Measurements from ENCODE around the gene KIDINS220.

KIDINS220 gene

GRCh38 chr2:8681786-8682692, 155.4 kb downstream of the KIDINS220 start, which contains the start of gene ID2:
TSS of gene ID2 (plus strand) at chr2:8682056. CDS start at chr2:8682166, 110 bp downstream.
- peak; percentile 99 for DNase-seq (ENCODE audit: low read depth)
- H3K4me3 ChIP-seq (ENCODE audit: low read depth, low read length), result peak within 1 kb of the TSS; percentile 65
- no peak for TF ChIP-seq CTCF (conservative IDR thresholded peaks at IDR 0.05; ENCODE audit: low read depth, low read length)

DNA sequence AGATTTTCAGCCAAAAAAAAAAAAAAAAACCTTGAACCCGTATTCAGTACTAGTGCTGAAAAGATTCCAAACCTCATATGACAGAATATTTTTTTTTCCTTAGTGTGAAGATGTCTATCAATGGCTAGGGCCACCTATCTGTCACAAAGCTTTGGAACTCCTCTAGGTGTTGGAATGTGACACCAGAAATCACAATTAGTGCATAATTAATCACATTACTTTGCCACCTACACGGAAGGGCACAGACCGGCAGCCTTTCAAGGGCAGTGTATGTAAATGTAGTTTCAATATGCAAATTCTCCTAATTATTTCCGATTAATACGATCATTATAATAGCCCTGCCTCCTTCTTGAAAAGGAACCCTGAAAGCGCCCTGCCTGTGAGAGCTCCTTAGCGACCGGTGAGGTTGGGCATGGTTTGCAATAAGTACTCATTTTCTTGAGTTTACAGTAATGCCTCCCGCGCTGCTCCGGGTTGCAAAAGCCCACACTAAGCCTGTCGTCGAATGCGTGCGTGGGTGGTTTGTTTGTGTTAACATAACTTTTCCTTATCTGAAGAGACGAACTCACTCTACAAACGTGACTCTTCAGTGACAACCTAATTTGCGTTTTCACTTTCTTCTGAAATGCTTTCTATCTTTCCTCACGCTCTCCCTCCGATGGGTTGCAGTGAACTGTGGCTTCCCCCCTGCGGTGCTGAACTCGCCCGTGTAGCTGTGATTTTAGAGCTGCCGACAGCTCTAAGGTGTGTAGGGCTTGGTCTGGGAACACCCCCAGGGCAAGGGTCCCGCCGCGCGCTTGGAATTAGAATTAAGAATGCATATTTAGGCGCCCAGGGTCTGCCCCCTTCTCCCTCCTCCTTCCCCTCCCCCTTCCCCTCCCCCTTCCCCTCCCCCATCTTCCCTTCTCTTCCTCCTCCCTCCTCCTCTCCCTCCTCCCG, 156.3 kb downstream of the KIDINS220 start:
- TF ChIP-seq CTCF (conservative IDR thresholded peaks at IDR 0.05; ENCODE audit: low read depth, low read length), result no peak
- DNase-seq (ENCODE audit: low read depth), result peak; percentile 90
- peak overlapping the region; percentile 61 for H3K4me3 ChIP-seq (ENCODE audit: low read depth, low read length)

DNA sequence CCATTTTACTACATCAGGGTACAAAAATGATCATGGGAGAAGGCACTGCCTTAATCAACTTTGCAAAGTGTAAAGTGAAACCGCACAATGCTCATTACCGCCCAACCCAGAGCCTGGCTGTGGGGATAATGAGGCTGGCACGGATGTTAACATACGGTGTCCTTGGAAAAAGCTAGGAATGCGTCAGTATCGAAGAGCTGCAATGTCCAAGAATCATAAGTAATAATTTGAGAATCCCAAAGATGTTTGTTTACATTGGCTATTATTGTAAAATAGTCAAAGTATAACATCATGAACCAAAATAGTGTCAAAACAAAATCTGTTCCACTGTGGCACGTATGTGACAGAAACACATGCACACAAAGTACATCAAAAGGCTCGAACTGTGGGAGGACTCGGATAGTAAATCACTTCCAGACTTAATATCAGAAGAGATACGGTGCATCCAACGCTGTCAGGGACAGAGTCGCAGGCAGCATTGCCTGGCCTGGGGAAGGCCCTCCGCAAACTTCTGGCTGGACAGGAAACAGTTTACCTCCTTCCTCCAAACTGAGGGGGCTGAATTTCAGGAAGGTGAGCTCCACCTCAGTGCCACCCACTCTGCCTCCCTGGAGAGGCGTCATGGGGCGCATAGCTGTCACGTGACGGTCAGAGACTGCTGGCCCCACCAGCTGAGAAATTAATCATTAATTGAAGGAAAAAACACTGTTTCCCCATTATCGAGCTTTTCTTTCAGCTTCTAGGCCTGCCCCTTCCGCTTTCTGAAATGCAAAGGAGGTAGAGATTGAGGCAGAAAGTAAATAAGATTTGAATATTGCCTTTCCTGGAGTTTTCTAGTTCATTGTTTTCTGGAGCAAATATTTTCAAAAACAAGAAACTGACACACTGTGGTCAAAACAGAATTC, 157.3 kb downstream of the KIDINS220 start:
- DNase-seq (ENCODE audit: low read depth), result peak; percentile 37
- TF ChIP-seq CTCF (conservative IDR thresholded peaks at IDR 0.05; ENCODE audit: low read depth, low read length), result no peak
- H3K4me3 ChIP-seq (ENCODE audit: low read depth, low read length), result peak overlapping the region; percentile 62

DNA sequence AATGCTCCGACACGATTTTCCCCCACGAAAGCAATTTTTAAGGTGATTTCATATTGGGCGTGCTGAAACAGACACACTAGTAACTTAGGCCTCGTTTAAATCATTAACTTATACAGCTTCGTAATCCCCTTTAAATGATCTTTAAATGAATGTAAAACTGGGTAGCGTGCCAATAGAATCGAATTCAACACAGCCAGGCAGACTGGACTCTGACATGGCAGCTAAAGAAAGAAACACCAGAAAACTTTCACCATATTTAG, 157.9 kb downstream of the KIDINS220 start:
- peak overlapping the region; percentile 62 for H3K4me3 ChIP-seq (ENCODE audit: low read depth, low read length)
- no peak for TF ChIP-seq CTCF (conservative IDR thresholded peaks at IDR 0.05; ENCODE audit: low read depth, low read length)
- no peak for DNase-seq (ENCODE audit: low read depth)
